ENCODE measurements around the gene ARFGAP3. TPM values are rescaled to one million over a fixed set of nuclear protein-coding genes. Genes with fewer than 3 reads are reported as not detected.

The ARFGAP3 gene
- total RNA-seq, 2 experiments from 2014 or later = 34.5 to 38.0 TPM

DNA sequence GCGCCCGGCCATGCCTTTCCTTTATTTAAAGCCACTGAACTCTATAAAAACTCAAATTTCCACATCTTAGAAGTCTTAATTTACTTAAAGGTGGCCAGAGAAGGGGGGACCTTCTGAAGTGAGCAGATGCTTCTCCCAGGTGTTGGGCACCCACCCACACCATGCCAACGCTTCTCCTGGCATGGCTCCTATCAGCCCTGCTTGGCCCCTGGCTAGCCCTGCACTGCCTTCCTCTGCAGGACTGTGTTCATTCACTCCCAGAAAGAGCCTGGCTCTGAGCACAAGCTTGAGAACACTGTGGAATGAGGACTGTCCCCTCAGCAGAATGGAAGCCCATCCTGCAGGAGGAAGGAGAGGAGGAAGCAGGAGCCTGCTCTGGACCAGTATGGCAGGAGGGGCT, 34.6 kb upstream of the ARFGAP3 start:
- H3K27ac Mint-ChIP-seq = peak overlapping the region; percentile 32
- peaks cover 9% of the 10 kb centered on the region for H3K36me3 Mint-ChIP-seq
- DNase-seq = no peak

DNA sequence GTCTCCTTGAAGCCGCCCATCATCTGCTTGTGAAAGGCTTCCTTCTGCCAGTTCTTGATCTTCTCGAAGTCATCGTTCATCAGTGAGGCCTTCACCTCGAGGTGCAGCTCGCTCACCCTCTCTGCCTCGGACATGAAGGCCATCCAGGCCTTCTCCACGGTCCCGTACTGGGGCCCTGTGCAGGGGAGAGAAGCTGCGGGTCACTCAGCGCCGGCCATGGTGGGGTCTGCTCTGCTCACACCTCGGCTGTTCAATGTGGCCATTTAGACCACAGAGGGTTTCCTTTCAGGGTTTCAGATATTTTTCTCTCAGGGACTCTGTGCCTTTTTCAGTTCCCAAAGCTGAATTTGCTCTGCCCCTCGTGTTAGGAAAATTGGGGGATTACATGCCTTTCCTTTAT, 33.9 kb upstream of the ARFGAP3 start:
- no peak for ATAC-seq (ENCODE audit: low read depth)
- no peak overlapping the region for H3K4me3 Mint-ChIP-seq
- peaks cover 51% of the 10 kb centered on the region for H3K4me1 Mint-ChIP-seq
- no peak overlapping the region for H3K27ac Mint-ChIP-seq
- POLR2A ChIA-PET = no interaction called here
- H3K9me3 Mint-ChIP-seq = no peaks in the 10 kb centered on the region
- peaks cover 9% of the 10 kb centered on the region for H3K36me3 Mint-ChIP-seq
- H3K27me3 Mint-ChIP-seq = no peaks in the 10 kb centered on the region
- DNase-seq = no peak

More for the DNA sequence above, 34.6 kb upstream of the ARFGAP3 start:
- Mint-ChIP-seq H3K9me3 (no peaks in the 10 kb centered on the region), H3K4me1 (peaks cover 57% of the 10 kb centered on the region), H3K4me3 (no peak overlapping the region), H3K27me3 (no peaks in the 10 kb centered on the region)
- ATAC-seq (ENCODE audit: low read depth) = no peak
- POLR2A ChIA-PET = no interaction called here

DNA sequence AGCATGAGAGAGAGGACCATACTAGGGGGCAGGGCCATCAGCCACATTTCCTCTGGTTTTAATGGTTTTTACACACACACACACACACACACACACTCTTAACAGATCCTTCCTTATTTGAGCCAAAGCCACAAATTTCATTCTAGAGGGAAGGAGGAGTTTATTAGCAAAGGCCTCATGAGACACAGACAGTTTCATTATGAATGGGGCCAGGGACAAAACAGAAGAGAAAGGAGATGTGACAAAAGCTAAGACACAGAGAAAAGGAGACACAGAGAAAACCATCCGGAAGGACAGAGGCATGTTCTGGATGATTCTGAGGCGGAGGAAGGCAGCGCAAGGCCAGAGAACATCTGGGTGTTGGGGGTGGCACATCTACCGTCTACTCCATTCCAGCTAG, 32.2 kb upstream of the ARFGAP3 start:
- peak; percentile 22 for ATAC-seq (ENCODE audit: low read depth)
- POLR2A ChIA-PET = no interaction called here
- H3K4me1 Mint-ChIP-seq = peaks cover 37% of the 10 kb centered on the region

DNA sequence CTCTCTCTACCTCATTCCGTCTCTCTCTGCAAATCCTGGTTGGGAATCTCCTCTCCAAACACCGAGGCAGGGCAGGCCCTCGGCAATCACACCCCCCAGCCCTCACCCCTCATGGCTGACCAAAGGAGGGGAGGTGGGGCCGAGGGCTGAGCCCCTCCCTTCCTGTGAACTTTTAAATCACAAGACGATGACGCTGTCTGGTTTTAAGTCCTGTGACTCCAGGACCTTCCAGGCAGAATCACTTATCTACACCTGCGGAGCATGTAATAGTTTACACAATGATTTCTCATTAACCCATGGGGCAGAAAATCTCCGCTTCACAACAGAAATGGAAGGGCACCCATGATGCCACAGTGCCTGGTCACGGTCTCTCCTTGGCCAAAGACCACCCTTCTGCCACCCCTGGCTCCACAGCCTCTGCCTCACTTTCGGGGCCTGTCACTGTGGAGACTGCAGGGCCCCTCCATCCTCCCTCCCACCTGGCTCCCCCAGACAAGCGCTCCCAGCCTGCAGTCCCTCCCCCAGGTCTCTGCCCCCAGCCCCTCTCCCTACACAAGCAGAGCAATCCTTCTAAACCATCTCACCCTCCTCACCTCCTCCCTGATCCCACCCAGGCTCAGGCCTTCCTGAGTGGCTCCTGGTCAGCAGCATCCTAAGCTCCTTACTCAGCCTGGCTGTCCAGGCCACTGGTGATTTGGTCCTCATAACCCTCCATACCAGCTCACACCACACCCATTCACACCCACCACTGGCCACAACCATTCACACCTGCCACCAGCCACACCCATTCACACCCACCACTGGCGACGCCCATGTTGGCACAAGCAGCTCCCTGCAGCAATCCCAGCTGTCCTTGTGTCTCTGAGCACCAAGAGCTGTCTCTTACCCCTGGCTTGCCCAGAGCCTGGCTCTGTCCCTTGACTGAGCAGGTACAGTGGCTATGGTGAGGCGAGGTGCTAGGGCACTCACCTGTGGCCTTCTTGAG, 30.7 kb upstream of the ARFGAP3 start:
- POLR2A ChIA-PET = no interaction called here
- peaks cover 9% of the 10 kb centered on the region for H3K36me3 Mint-ChIP-seq

More for the DNA sequence above, 32.2 kb upstream of the ARFGAP3 start:
- Mint-ChIP-seq H3K36me3 (peaks cover 9% of the 10 kb centered on the region), H3K9me3 (no peaks in the 10 kb centered on the region), H3K27ac (peak overlapping the region; percentile 49), H3K4me3 (peak overlapping the region; percentile 29), H3K27me3 (no peaks in the 10 kb centered on the region)
- DNase-seq = no peak

DNA sequence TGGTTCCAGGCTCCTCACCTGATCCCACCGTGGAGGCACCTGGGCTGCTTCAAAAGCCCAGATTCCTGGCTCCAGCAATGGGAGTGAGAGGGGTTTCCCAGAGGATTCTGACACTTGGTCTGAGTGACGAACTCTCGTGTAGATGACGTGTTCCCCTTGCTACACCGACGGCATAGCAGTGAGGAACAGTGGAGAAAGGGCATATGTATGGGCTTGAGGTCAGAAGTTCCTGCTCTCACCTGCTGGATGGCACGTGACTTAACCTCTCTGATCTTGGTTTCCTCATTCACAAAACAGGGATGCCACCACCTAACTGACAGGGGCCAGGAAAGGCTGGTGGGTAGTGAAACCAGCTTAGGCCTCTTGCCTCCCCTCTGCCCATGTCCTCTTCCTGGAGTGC, 30.0 kb upstream of the ARFGAP3 start:
- H3K36me3 Mint-ChIP-seq = peaks cover 9% of the 10 kb centered on the region
- no peaks in the 10 kb centered on the region for H3K27me3 Mint-ChIP-seq
- H3K9me3 Mint-ChIP-seq = no peaks in the 10 kb centered on the region
- DNase-seq (no peak), ATAC-seq (ENCODE audit: low read depth) (no peak)
- no peak overlapping the region for H3K27ac Mint-ChIP-seq
- POLR2A ChIA-PET = no interaction called here
- H3K4me3 Mint-ChIP-seq = no peak overlapping the region
- peaks cover 24% of the 10 kb centered on the region for H3K4me1 Mint-ChIP-seq

More for the DNA sequence above, 30.7 kb upstream of the ARFGAP3 start:
- H3K4me3 Mint-ChIP-seq = no peak overlapping the region
- no peaks in the 10 kb centered on the region for H3K9me3 Mint-ChIP-seq
- no peak for DNase-seq
- no peaks in the 10 kb centered on the region for H3K27me3 Mint-ChIP-seq
- H3K4me1 Mint-ChIP-seq = peaks cover 29% of the 10 kb centered on the region
- peak overlapping the region; percentile 44 for H3K27ac Mint-ChIP-seq
- ATAC-seq (ENCODE audit: low read depth) = no peak

DNA sequence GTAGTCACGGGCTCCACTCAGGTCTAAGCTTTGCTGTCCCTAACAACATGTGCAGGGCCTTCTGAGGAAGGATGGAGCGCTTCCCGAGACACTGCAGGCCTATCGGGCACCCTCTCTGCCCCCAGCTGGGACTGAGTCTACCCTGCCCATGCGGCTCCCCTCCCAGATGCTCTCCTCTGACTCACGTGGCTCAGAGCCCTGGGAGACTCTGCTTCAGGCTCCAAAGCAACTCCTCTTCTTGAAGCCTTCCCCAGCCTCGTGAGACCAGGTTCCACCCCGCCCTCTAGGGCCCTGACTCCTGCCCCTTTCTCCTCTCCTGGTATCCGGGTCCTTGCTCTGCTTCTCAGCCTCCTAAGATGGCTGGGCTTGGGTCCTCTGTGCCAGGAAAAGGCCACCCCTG, 28.4 kb upstream of the ARFGAP3 start:
- H3K36me3 Mint-ChIP-seq = peaks cover 9% of the 10 kb centered on the region
- no peak overlapping the region for H3K27ac Mint-ChIP-seq

DNA sequence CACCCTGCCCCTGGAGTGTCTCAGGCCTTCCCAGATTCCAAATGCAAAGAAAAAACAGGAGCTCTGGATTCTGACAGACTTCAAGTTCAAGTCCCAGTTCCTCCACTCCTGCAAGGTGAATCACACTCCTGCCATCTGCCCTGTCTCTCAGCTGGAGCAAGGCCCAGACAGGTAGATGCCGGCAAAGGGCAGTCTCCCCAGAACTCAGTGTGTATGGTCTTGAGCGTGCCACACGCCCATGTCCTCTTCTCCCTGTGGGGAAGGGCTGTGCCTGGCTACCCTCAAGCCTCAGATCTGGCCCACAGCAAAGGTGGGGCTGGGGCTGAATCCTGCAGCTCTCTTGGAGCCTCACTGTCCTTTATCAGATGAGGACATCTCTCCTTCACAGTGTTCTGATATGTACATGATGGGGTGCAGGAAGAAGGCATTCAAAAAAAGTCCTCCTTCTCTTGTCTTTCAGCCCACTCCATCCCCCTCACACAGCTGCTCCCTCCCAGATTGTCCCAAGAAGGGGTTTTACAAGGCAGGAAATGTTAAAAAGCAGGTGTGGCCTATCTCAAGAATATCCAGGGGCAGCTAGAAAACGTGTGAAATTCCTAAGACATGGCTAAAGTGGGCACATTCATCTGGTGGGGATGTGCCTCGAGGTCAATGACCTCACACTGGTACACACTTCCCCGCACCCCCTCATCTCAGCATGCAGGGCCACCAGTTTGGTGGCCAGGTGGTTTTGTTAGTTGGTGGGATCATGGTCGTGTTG, 27.7 kb upstream of the ARFGAP3 start:
- POLR2A ChIA-PET = no interaction called here
- peaks cover 9% of the 10 kb centered on the region for H3K36me3 Mint-ChIP-seq
- no peak for ATAC-seq (ENCODE audit: low read depth)
- H3K4me1 Mint-ChIP-seq = peaks cover 19% of the 10 kb centered on the region
- H3K9me3 Mint-ChIP-seq = no peaks in the 10 kb centered on the region
- H3K27ac Mint-ChIP-seq = no peak overlapping the region
- no peak for DNase-seq
- no peak overlapping the region for H3K4me3 Mint-ChIP-seq
- H3K27me3 Mint-ChIP-seq = no peaks in the 10 kb centered on the region

More for the DNA sequence above, 28.4 kb upstream of the ARFGAP3 start:
- no peak for DNase-seq
- ATAC-seq (ENCODE audit: low read depth) = no peak
- H3K4me1 Mint-ChIP-seq = peaks cover 19% of the 10 kb centered on the region
- H3K27me3 Mint-ChIP-seq = no peaks in the 10 kb centered on the region
- no peak overlapping the region for H3K4me3 Mint-ChIP-seq
- H3K9me3 Mint-ChIP-seq = no peaks in the 10 kb centered on the region
- POLR2A ChIA-PET = no interaction called here

DNA sequence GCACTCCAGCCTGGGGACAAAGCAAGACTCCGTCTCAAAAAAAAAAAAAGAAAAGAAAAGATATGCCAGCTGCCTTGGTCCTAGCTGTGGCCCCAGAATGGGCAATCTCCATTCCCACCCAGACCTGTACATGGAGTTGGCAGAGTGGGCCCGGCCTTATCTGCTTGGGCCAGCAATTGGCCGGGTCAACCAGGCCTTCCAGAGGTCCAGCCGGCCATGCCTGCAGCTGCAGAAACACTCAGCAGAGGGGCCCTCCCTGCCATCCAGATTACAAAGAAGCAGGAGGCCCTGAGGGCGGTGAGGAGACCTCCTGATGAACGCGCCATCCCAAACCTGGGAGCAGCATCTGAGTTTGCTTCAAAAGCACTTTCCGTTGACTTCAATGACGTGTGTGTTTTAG, 26.9 kb upstream of the ARFGAP3 start:
- no peak for ATAC-seq (ENCODE audit: low read depth)
- Mint-ChIP-seq H3K27me3 (no peaks in the 10 kb centered on the region), H3K36me3 (peaks cover 7% of the 10 kb centered on the region), H3K9me3 (no peaks in the 10 kb centered on the region), H3K4me3 (no peak overlapping the region), H3K27ac (no peak overlapping the region), H3K4me1 (peaks cover 12% of the 10 kb centered on the region)
- DNase-seq = no peak
- POLR2A ChIA-PET = no interaction called here

DNA sequence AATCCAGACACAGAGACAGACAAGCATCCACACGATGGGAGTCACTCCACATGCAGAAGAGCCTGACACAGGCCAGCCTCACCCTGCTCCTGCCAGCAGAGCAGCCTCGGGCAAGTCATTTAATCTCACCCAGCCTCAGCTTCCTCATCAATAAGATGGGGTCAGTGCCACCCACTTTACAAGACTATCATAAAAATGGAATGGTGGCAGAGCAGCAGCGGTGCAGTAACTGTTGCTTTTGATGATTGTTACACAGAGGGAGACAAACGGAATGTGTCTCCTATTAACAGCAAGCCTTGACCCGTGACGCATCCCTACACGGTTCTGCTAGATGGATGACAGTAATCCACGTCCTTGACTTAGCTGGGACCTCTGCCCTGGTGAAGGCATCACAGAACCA, 26.0 kb upstream of the ARFGAP3 start:
- ATAC-seq (ENCODE audit: low read depth) = no peak
- Mint-ChIP-seq H3K36me3 (peaks cover 2% of the 10 kb centered on the region), H3K4me1 (peaks cover 6% of the 10 kb centered on the region), H3K27ac (no peak overlapping the region), H3K4me3 (no peak overlapping the region), H3K9me3 (no peaks in the 10 kb centered on the region), H3K27me3 (no peaks in the 10 kb centered on the region)
- POLR2A ChIA-PET = no interaction called here
- DNase-seq = no peak

DNA sequence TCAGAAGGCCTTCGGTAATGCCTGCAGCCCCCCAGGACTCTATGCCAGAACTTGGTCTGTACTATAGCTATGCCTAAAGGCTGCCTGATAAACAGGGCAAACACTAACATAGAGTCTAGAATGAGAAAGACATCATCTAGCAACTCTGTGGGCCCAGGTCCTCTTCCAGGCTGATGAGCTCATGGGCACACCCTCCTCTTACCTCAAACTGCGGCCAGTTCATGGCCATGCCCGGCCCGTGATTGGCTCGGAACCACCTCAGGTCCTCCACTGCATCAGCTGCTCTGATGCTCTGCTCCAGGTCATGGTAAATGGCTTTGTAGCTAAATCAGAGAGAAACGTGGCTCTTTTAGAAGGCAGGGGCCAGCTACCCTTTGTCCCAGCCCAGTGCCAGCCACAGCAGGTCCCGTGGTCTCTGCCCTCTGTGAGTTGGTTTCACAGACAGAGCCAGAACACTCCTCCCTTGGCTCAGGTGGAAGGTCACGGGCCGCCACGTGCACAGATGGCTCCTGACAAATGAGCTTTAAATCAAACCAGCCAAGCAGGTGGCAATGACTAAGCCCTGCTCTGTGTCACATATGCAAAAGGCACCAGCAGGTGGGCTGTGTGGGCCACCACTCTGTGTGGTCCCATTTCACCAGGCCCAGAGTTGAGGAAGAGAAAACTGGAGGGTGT, 25.0 kb upstream of the ARFGAP3 start:
- Mint-ChIP-seq H3K4me1 (no peaks in the 10 kb centered on the region), H3K4me3 (no peak overlapping the region), H3K27ac (no peak overlapping the region), H3K27me3 (no peaks in the 10 kb centered on the region), H3K9me3 (no peaks in the 10 kb centered on the region), H3K36me3 (no peaks in the 10 kb centered on the region)
- DNase-seq = no peak
- no peak for ATAC-seq (ENCODE audit: low read depth)
- POLR2A ChIA-PET = no interaction called here

DNA sequence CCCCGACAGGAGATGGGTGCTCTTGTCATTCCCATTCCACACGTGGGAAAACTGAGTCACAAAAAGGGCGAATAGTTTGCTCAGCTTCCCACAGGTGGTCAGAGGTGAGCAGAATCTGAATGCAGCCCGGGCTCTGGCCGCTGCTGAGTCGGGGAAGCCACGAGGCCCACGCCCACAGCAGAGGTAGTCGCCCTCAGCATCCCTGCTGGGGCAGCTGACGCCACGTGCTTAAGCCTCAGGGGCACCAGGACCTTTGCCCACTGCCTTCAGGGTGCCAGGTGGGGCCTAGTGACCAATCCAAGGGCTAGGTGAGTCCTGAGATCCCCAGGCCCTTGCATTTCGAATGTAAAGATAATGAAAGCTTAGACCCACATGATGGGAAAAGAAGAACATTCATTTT, 24.2 kb upstream of the ARFGAP3 start:
- Mint-ChIP-seq H3K9me3 (no peaks in the 10 kb centered on the region), H3K4me1 (no peaks in the 10 kb centered on the region), H3K36me3 (no peaks in the 10 kb centered on the region), H3K4me3 (no peak overlapping the region), H3K27me3 (no peaks in the 10 kb centered on the region), H3K27ac (no peak overlapping the region)
- DNase-seq (no peak), ATAC-seq (ENCODE audit: low read depth) (no peak)
- POLR2A ChIA-PET = no interaction called here

DNA sequence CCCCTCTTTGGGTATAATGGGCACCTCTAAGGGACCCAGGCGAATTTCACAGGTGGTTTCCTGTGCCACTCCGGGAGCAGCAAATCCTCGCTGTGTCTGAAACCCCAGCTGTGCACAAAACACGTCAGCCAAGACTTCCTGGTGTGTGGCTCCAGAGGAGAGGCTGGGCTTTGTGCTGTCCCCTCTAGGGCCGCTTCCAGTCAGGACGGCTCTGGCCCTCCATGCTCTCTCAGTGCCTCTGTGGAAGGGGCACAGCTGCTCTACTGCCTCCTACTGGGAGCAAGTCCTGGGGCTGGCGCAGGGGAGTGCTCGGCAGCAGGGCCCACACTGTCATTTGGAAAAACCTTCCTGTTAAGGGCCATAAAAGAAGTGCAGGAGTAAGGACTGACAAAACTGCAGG, 23.7 kb upstream of the ARFGAP3 start:
- no peak overlapping the region for H3K4me3 Mint-ChIP-seq
- H3K4me1 Mint-ChIP-seq = no peaks in the 10 kb centered on the region
- DNase-seq (no peak), ATAC-seq (ENCODE audit: low read depth) (no peak)
- POLR2A ChIA-PET = no interaction called here
- no peaks in the 10 kb centered on the region for H3K27me3 Mint-ChIP-seq
- H3K27ac Mint-ChIP-seq = no peak overlapping the region
- H3K9me3 Mint-ChIP-seq = no peaks in the 10 kb centered on the region
- no peaks in the 10 kb centered on the region for H3K36me3 Mint-ChIP-seq

DNA sequence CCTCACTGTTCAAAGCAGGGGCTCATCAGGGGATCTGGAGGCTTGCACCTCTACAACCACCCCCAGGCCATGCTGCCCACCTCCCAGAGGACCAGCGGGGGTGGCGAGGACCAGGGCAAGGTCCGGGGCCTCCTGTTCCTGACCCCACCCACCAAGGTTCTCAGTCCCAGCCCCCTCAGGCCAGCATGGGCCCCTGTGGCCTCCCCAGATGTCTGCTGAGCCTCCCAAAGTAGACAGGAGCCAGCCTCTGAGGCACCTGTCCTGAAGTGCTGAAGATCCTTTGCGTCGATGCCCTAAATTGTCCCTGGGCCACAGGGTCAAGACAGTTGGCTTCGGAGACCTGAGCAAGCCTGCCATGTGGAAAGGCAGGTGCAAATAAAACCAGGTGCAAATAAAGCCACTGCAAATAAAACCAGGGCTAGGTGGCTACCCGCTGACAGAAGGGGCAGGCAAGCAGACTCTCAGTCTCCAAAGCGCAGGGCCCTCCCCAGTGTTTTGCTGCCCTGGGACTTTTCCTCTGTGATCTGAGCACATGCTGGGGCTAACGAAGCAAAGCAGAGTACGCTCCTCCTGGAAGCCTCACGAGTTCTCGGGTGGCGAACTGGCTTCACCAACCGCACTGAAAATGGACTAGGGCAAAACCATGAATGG, 22.4 kb upstream of the ARFGAP3 start:
- Mint-ChIP-seq H3K36me3 (no peaks in the 10 kb centered on the region), H3K4me1 (no peaks in the 10 kb centered on the region), H3K4me3 (no peak overlapping the region), H3K9me3 (no peaks in the 10 kb centered on the region), H3K27ac (no peak overlapping the region), H3K27me3 (no peaks in the 10 kb centered on the region)
- ATAC-seq (ENCODE audit: low read depth) = no peak
- no peak for DNase-seq
- POLR2A ChIA-PET = no interaction called here
